Ectodermal cell (in vitro differentiated cells): Measurements from ENCODE around the gene TMOD3.

Source experiments
- H3K27ac ChIP-seq: 2 replicates; pipeline ENCODE4 v1.7.0; 2013; ENCODE audit warnings: mild to moderate bottlenecking, low read depth, low read length; ENCODE audit not compliant: insufficient read depth, poor library complexity, severe bottlenecking
- H3K27me3 ChIP-seq: 2 replicates; pipeline ENCODE4 v1.7.0; 2013; ENCODE audit warnings: mild to moderate bottlenecking, low read length; ENCODE audit not compliant: insufficient read depth, control insufficient read depth, poor library complexity, severe bottlenecking
- H3K36me3 ChIP-seq: one replicate; pipeline ENCODE4 v1.7.0; 2013; ENCODE audit warnings: low read length; ENCODE audit not compliant: control insufficient read depth, insufficient read depth
- H3K4me1 ChIP-seq: one replicate; pipeline ENCODE4 v1.7.0; 2013; ENCODE audit warnings: low read length; ENCODE audit not compliant: control insufficient read depth, insufficient read depth
- H3K4me3 ChIP-seq: 2 replicates; pipeline ENCODE4 v1.7.0; 2013; ENCODE audit warnings: low read depth, low read length, control low read depth; ENCODE audit not compliant: insufficient read depth
- H3K9me3 ChIP-seq: 2 replicates; pipeline ENCODE4 v1.7.0; 2013; ENCODE audit warnings: mild to moderate bottlenecking, low read length, moderate library complexity; ENCODE audit not compliant: control insufficient read depth
- WGBS, 2 experiments: methylation state at CpG; one replicate each; pipeline ENCODE4 v1.1.7; 2013; ENCODE audit warnings: missing lambda C conversion rate in 2 of 2; 5-methylcytosine and 5-hydroxymethylcytosine counted together

The TMOD3 gene

GRCh38 chr15:51904421-51904820, 75.0 kb downstream of the TMOD3 start:
- Histone ChIP-seq H3K9me3 (no peaks in the 10 kb centered on the region), H3K4me3 (no peak overlapping the region), H3K4me1 (no peaks in the 10 kb centered on the region), H3K27ac (no peak overlapping the region), H3K36me3 (no peaks in the 10 kb centered on the region), H3K27me3 (no peaks in the 10 kb centered on the region)
- 90 to 95% methylated on average over 3 of the region's 3 CpGs for WGBS, 2 experiments

- Histone ChIP-seq H3K27me3 (no peaks in the 10 kb centered on the region), H3K36me3 (no peaks in the 10 kb centered on the region), H3K9me3 (no peaks in the 10 kb centered on the region), H3K4me1 (no peaks in the 10 kb centered on the region), H3K27ac (no peak overlapping the region), H3K4me3 (no peak overlapping the region)
- 76 to 80% methylated on average over 4 of the region's 4 CpGs for WGBS, 2 experiments
These were observed 75.5 kb downstream of the TMOD3 start for GRCh38 chr15:51904931-51905330.

- Histone ChIP-seq H3K9me3 (no peaks in the 10 kb centered on the region), H3K4me3 (no peak overlapping the region), H3K27ac (no peak overlapping the region), H3K27me3 (no peaks in the 10 kb centered on the region), H3K4me1 (no peaks in the 10 kb centered on the region), H3K36me3 (no peaks in the 10 kb centered on the region)
- 78 to 83% methylated on average over 7 to 8 of the region's 8 CpGs for WGBS, 2 experiments
These were observed 77.8 kb downstream of the TMOD3 start for GRCh38 chr15:51907136-51907862.

GRCh38 chr15:51908316-51908715, 78.9 kb downstream of the TMOD3 start:
- 89 to 91% methylated on average over 1 of the region's 1 CpG for WGBS, 2 experiments
- Histone ChIP-seq H3K27me3 (no peaks in the 10 kb centered on the region), H3K27ac (no peak overlapping the region), H3K36me3 (no peaks in the 10 kb centered on the region), H3K4me3 (no peak overlapping the region), H3K9me3 (no peaks in the 10 kb centered on the region), H3K4me1 (no peaks in the 10 kb centered on the region)

- no peak overlapping the region for H3K27ac ChIP-seq
- no peaks in the 10 kb centered on the region for H3K9me3 ChIP-seq
- no peaks in the 10 kb centered on the region for H3K4me1 ChIP-seq
- H3K27me3 ChIP-seq = no peaks in the 10 kb centered on the region
- H3K36me3 ChIP-seq = no peaks in the 10 kb centered on the region
- 87 to 100% methylated on average over 1 of the region's 2 CpGs for whole genome bisulfite sequencing, 2 experiments
- no peak overlapping the region for H3K4me3 ChIP-seq
These were observed 80.1 kb downstream of the TMOD3 start for GRCh38 chr15:51909584-51909983.

- no peaks in the 10 kb centered on the region for H3K36me3 ChIP-seq
- no peaks in the 10 kb centered on the region for H3K4me1 ChIP-seq
- no peaks in the 10 kb centered on the region for H3K27me3 ChIP-seq
- H3K27ac ChIP-seq = no peak overlapping the region
- 94 to 100% methylated on average over 2 of the region's 3 CpGs for WGBS, 2 experiments
- H3K4me3 ChIP-seq = no peak overlapping the region
- no peaks in the 10 kb centered on the region for H3K9me3 ChIP-seq
These were observed 83.1 kb downstream of the TMOD3 start for GRCh38 chr15:51912528-51912927.

GRCh38 chr15:51917493-51917892, 88.0 kb downstream of the TMOD3 start:
- Histone ChIP-seq H3K36me3 (no peaks in the 10 kb centered on the region), H3K4me1 (no peaks in the 10 kb centered on the region), H3K4me3 (no peak overlapping the region), H3K27me3 (no peaks in the 10 kb centered on the region), H3K27ac (no peak overlapping the region), H3K9me3 (no peaks in the 10 kb centered on the region)
- WGBS, 2 experiments = 50 to 54% methylated on average over 2 of the region's 2 CpGs

GRCh38 chr15:51924156-51925068, 95.0 kb downstream of the TMOD3 start:
- Histone ChIP-seq H3K27ac (no peak overlapping the region), H3K36me3 (no peaks in the 10 kb centered on the region), H3K4me1 (peaks cover 10% of the 10 kb centered on the region), H3K4me3 (no peak overlapping the region), H3K9me3 (no peaks in the 10 kb centered on the region), H3K27me3 (no peaks in the 10 kb centered on the region)
- 75% methylated on average over 11 of the region's 11 CpGs for WGBS, 2 experiments

GRCh38 chr15:51926809-51927208, 97.4 kb downstream of the TMOD3 start:
- Histone ChIP-seq H3K36me3 (no peaks in the 10 kb centered on the region), H3K27ac (no peak overlapping the region), H3K4me3 (no peak overlapping the region), H3K4me1 (peaks cover 10% of the 10 kb centered on the region), H3K27me3 (no peaks in the 10 kb centered on the region), H3K9me3 (no peaks in the 10 kb centered on the region)
- 97% methylated on average over 3 of the region's 3 CpGs for WGBS, 2 experiments

- Histone ChIP-seq H3K4me3 (no peak overlapping the region), H3K27me3 (no peaks in the 10 kb centered on the region), H3K27ac (no peak overlapping the region), H3K9me3 (no peaks in the 10 kb centered on the region), H3K36me3 (no peaks in the 10 kb centered on the region), H3K4me1 (no peaks in the 10 kb centered on the region)
- 75 to 85% methylated on average over 3 of the region's 3 CpGs for WGBS, 2 experiments
These were observed 101.6 kb downstream of the TMOD3 start for GRCh38 chr15:51931016-51931415.
